ENCODE results near the gene CCKAR. TPM values are rescaled to one million over a fixed set of nuclear protein-coding genes. Genes with fewer than 3 reads are reported as not detected.

Gene CCKAR
- total and polyA plus RNA-seq, 2 donors from 2014 or later: 0.22 TPM; not detected in 1

DNA sequence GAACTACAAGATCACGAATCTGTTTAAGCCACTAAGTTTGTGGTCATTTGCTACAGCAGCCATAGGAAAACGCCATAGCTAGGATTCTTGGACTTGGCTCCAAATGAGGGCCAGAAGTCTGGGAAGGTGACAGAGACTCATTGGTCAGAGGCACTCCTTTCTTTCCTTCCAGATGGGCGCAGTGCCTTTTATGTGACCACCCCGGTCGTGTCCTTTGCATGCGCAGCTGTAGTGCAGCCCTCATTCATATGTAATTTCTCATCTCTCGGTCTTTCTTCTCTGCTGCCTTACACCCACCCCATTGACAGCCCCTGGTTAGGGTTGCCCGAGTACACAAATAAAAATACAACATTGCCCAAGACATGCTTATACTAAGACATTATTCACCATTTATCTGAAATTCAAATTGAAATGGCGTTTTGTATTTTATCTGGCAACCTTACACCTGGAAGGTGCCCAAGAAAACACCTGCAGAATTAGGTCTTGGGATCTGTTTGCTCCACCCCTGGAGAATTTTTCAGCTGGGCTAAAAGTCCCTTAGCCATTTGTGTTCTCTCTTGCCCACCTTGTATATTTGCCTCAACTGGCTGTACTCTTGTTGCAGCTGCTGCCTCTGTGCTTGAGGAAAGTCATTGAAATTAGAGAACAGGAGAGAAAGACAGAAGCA, 21.9 kb downstream of the CCKAR start:
- no peak for FAIRE-seq
- H3K27ac ChIP-seq (ENCODE audit: low read depth in 2 of 2, low read length in 2 of 2): no peak overlapping the region
- no peaks in the 10 kb centered on the region for H3K27me3 ChIP-seq (ENCODE audit: control insufficient read depth, insufficient read depth, low read length)
- no peak overlapping the region for H3K9ac ChIP-seq (ENCODE audit: low read length in 3 of 3)
- H3K4me1 ChIP-seq (ENCODE audit: control insufficient read depth in 2 of 3, insufficient read depth in 2 of 3, low read depth in 1 of 3, low read length in 3 of 3): no peaks in the 10 kb centered on the region
- H3K4me3 ChIP-seq (ENCODE audit: low read length in 3 of 3): no peak overlapping the region
- no peak for DNase-seq
- TF ChIP-seq, protein P1, sequence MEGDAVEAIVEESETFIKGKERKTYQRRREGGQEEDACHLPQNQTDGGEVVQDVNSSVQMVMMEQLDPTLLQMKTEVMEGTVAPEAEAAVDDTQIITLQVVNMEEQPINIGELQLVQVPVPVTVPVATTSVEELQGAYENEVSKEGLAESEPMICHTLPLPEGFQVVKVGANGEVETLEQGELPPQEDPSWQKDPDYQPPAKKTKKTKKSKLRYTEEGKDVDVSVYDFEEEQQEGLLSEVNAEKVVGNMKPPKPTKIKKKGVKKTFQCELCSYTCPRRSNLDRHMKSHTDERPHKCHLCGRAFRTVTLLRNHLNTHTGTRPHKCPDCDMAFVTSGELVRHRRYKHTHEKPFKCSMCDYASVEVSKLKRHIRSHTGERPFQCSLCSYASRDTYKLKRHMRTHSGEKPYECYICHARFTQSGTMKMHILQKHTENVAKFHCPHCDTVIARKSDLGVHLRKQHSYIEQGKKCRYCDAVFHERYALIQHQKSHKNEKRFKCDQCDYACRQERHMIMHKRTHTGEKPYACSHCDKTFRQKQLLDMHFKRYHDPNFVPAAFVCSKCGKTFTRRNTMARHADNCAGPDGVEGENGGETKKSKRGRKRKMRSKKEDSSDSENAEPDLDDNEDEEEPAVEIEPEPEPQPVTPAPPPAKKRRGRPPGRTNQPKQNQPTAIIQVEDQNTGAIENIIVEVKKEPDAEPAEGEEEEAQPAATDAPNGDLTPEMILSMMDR (IDR thresholded peaks at IDR 0.05; ENCODE audit: borderline replicate concordance, extremely low read depth, insufficient read depth): no peak
- no peaks in the 10 kb centered on the region for H3K9me3 ChIP-seq (ENCODE audit: control insufficient read depth in 2 of 3, insufficient read depth in 1 of 3, low read length in 3 of 3)
- H3K36me3 ChIP-seq (ENCODE audit: control insufficient read depth in 2 of 3, insufficient read depth in 3 of 3, low read length in 3 of 3): no peaks in the 10 kb centered on the region
- intact Hi-C loops (cut with DNase I): loop anchor here (10.0 kb wide), 1 partner anchor 546 kb away; no protein-coding TSS in a partner anchor

- TF ChIP-seq, protein P1 (IDR thresholded peaks at IDR 0.05; ENCODE audit: borderline replicate concordance, extremely low read depth, insufficient read depth): no peak
- H3K9ac ChIP-seq (ENCODE audit: low read length in 3 of 3): no peak overlapping the region
- H3K27ac ChIP-seq (ENCODE audit: low read depth in 2 of 2, low read length in 2 of 2): no peak overlapping the region
- no peaks in the 10 kb centered on the region for H3K4me1 ChIP-seq (ENCODE audit: control insufficient read depth in 2 of 3, insufficient read depth in 2 of 3, low read depth in 1 of 3, low read length in 3 of 3)
- FAIRE-seq (no peak), DNase-seq (no peak)
- no peaks in the 10 kb centered on the region for H3K9me3 ChIP-seq (ENCODE audit: control insufficient read depth in 2 of 3, insufficient read depth in 1 of 3, low read length in 3 of 3)
- no peaks in the 10 kb centered on the region for H3K27me3 ChIP-seq (ENCODE audit: control insufficient read depth, insufficient read depth, low read length)
- H3K36me3 ChIP-seq (ENCODE audit: control insufficient read depth in 2 of 3, insufficient read depth in 3 of 3, low read length in 3 of 3): no peaks in the 10 kb centered on the region
- intact Hi-C loops (cut with DNase I): loop anchor here (10.0 kb wide), 1 partner anchor 547 kb away; no protein-coding TSS in a partner anchor
- H3K4me3 ChIP-seq (ENCODE audit: low read length in 3 of 3): no peak overlapping the region
Observed at GRCh38 chr4:26467724-26468123, 22.6 kb downstream of the CCKAR start.

- Histone ChIP-seq H3K27ac (ENCODE audit: low read depth in 2 of 2, low read length in 2 of 2) (no peak overlapping the region), H3K36me3 (ENCODE audit: control insufficient read depth in 2 of 3, insufficient read depth in 3 of 3, low read length in 3 of 3) (no peaks in the 10 kb centered on the region), H3K27me3 (ENCODE audit: control insufficient read depth, insufficient read depth, low read length) (no peaks in the 10 kb centered on the region), H3K9me3 (ENCODE audit: control insufficient read depth in 2 of 3, insufficient read depth in 1 of 3, low read length in 3 of 3) (no peaks in the 10 kb centered on the region), H3K4me1 (ENCODE audit: control insufficient read depth in 2 of 3, insufficient read depth in 2 of 3, low read depth in 1 of 3, low read length in 3 of 3) (no peaks in the 10 kb centered on the region), H3K9ac (ENCODE audit: low read length in 3 of 3) (no peak overlapping the region), H3K4me3 (ENCODE audit: low read length in 3 of 3) (no peak overlapping the region)
- intact Hi-C loops (cut with DNase I): loop anchor here (10.0 kb wide), 1 partner anchor 548 kb away; no protein-coding TSS in a partner anchor
- no peak for DNase-seq
- TF ChIP-seq, protein P1 (IDR thresholded peaks at IDR 0.05; ENCODE audit: borderline replicate concordance, extremely low read depth, insufficient read depth): no peak
- no peak for FAIRE-seq
Observed at GRCh38 chr4:26466578-26467270, 23.6 kb downstream of the CCKAR start.

Data from kidney (tissue), 14 donors.